Activated T-helper 1 cell treated with anti-CD3 and anti-CD28 coated beads, Interleukin-12 subunit alpha, Interleukin-12 subunit beta, Interleukin-2, Interleukin-4 antibody, amounts not matched to agents 30 ng/mL and 10 ng/mL and 1 ng/mL, durations not matched to agents 14 hours and 24 hours and 36 hours (primary cell): ENCODE measurements around the gene LRIF1. TPM values are rescaled to one million over a fixed set of nuclear protein-coding genes. Genes with fewer than 3 reads are reported as not detected.
"Not testable (repeated sequence)": the region's sequence is repeated elsewhere in the genome, so short reads cannot be mapped to it uniquely, and the experiment has no call there.

ENCODE experiments used
- DNase-seq: peaks from one replicate; pipeline ENCODE4 v3.0.0; 2021; ENCODE audit warnings: low spot score
- H3K27ac Mint-ChIP-seq: one replicate; pipeline ENCODE4 v1.8.0; 2021; ENCODE audit warnings: mild to moderate bottlenecking, mixed read lengths
- H3K27me3 Mint-ChIP-seq: one replicate; pipeline ENCODE4 v1.8.0; 2022; ENCODE audit warnings: mild to moderate bottlenecking, moderate library complexity, mixed read lengths; ENCODE audit not compliant: insufficient read depth
- H3K36me3 Mint-ChIP-seq: one replicate; pipeline ENCODE4 v1.8.0; 2021; ENCODE audit warnings: low read depth, mixed read lengths
- H3K4me1 Mint-ChIP-seq: one replicate; pipeline ENCODE4 v1.8.0; 2021; ENCODE audit warnings: low read depth, mixed read lengths
- H3K4me3 Mint-ChIP-seq: one replicate; pipeline ENCODE4 v1.8.0; 2021; ENCODE audit warnings: mild to moderate bottlenecking, moderate library complexity, mixed read lengths
- H3K9me3 Mint-ChIP-seq: one replicate; pipeline ENCODE4 v1.8.0; 2021; ENCODE audit warnings: mixed read lengths
- intact Hi-C: fragments of 100-400 bp; cut with micrococcal nuclease; formaldehyde crosslinking; loops from one replicate; pipeline ENCODE4 v1.15.1; 2024
- total RNA-seq: library from RNA; stranded (reverse); gene quantifications from 2 replicates; pipeline ENCODE4 v1.2.3, GENCODE V29; 2022

The LRIF1 gene, protein sequence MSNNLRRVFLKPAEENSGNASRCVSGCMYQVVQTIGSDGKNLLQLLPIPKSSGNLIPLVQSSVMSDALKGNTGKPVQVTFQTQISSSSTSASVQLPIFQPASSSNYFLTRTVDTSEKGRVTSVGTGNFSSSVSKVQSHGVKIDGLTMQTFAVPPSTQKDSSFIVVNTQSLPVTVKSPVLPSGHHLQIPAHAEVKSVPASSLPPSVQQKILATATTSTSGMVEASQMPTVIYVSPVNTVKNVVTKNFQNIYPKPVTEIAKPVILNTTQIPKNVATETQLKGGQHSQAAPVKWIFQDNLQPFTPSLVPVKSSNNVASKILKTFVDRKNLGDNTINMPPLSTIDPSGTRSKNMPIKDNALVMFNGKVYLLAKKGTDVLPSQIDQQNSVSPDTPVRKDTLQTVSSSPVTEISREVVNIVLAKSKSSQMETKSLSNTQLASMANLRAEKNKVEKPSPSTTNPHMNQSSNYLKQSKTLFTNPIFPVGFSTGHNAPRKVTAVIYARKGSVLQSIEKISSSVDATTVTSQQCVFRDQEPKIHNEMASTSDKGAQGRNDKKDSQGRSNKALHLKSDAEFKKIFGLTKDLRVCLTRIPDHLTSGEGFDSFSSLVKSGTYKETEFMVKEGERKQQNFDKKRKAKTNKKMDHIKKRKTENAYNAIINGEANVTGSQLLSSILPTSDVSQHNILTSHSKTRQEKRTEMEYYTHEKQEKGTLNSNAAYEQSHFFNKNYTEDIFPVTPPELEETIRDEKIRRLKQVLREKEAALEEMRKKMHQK
- total RNA-seq, result 13.8 and 14.8 TPM in 2 replicates

DNA sequence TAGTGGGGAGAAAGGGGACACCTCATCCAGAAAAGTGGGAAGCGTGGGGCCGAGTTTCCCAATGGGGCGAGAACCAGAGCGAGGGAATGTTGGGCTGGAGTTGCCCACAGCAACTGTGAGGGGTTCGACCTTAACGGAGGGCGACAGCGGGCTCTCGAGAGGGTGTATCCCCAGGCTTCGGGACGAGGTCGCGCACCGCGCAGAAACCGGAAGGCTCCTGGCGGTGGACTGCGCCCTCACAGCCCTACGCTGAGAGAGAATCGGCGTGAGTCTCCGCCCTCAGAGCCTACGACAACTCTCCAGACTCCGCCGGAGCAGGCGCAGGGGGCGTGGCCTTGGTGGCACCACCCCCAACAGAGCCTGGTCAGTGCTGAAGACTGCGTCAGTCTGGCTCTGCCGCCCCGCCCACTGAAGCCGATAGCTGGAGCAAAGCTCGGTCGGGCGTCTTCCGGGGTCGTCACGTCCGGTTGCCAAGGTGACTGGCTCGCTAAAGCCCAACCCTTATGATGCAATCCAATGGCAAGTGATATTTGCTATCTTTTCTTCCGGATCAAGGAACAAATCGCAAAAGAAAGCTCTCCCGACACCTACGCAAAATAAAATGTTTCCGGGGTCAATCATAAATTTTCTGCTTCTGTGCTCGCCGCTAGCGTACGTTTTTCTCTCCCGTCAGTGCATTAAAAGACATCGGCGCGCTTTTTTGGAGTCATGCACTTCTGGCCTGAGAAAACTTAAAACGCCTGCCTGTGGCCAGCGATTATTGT, at the start of gene LRIF1:
LRIF1 (minus strand) TSS at position 232 of the 764 bp plus-strand sequence. CDS start 234 bp downstream, outside the sequence.
- Mint-ChIP-seq H3K36me3 (peaks cover 36% of the 10 kb centered on the region), H3K27ac (peak within 1 kb of the TSS; percentile 96), H3K27me3 (peaks cover 2% of the 10 kb centered on the region), H3K4me1 (peaks cover 43% of the 10 kb centered on the region), H3K4me3 (peak within 1 kb of the TSS; percentile 90), H3K9me3 (peaks cover 41% of the 10 kb centered on the region)
- intact Hi-C loops, result loop anchor here (1.0 to 10.0 kb wide), 11 partner anchors 47 to 793 kb away; partner anchors contain the start of genes ATP5PB, DDX20, DENND2D and KCNA3
- DNase-seq, result peak; percentile 100

DNA sequence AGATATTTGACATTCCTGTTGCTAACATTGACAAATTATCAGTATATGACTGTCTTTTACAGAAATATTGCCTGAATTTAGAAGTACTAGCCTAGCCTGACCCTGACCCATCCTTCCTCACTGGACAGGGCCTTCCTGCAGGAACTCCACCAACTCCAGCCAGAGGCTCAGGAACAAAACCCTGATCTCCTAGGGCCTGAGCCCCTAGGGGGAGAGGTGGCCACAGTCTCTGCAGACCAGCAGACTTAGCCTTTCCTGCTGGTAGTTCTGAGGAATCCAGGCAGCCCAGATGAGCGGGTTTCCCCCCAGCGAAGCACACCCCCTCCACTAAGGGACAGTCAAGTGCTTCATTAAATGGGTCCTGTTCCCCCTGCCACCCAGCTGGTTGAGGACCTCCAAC, 44.3 kb upstream of the LRIF1 start:
- Mint-ChIP-seq H3K9me3 (peaks cover 34% of the 10 kb centered on the region), H3K4me3 (no peak overlapping the region), H3K4me1 (no peaks in the 10 kb centered on the region), H3K27me3 (peaks cover 10% of the 10 kb centered on the region), H3K27ac (no peak overlapping the region), H3K36me3 (no peaks in the 10 kb centered on the region)
- intact Hi-C loops, result no loop called here
- DNase-seq, result no peak

DNA sequence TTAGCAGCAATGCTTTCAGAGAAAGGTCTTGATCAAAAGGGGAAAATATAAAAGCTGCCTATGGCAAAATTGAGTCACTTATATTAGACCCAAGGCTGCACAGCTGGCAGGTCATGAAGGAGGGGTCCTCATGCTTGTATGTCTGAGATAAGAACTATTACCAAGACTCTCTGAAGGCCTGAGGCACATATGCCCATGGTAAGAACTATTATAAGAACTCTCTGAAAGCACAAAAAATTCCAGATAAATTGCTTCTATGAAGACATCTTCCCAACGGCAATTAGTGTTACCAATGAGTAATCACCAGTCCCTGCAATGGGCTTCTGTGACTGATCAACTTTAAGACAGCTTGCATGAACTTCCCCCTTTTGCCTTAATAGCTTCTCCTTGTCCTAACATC, 42.8 kb upstream of the LRIF1 start:
- H3K27ac Mint-ChIP-seq, result no peak overlapping the region
- intact Hi-C loops, result no loop called here
- no peaks in the 10 kb centered on the region for H3K36me3 Mint-ChIP-seq
- peaks cover 8% of the 10 kb centered on the region for H3K27me3 Mint-ChIP-seq
- H3K9me3 Mint-ChIP-seq, result peaks cover 33% of the 10 kb centered on the region
- no peak for DNase-seq
- H3K4me3 Mint-ChIP-seq, result no peak overlapping the region
- H3K4me1 Mint-ChIP-seq, result no peaks in the 10 kb centered on the region

DNA sequence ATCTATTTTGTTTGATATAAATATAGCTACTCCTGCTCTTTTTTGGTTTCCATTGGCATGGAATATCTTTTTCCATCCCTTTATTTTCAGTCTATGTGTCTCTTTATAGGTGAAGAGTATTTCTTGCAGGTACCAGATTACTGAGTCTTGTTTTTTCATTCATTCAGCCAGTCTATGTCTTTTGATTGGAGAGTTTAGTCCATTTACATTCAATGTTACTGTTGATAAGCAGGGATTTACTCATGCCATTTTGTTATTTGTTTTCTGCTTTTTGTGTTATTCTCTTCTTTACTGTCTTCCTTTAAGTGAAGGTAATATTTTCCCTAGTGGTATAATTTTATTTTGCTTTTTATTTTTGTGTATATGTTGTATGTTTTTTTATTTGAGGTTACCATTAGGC, 35.9 kb upstream of the LRIF1 start:
- H3K4me3 Mint-ChIP-seq, H3K27ac Mint-ChIP-seq, H3K4me1 Mint-ChIP-seq, H3K36me3 Mint-ChIP-seq, DNase-seq: not testable (repeated sequence)
- intact Hi-C loops, result loop anchor here (10.0 kb wide), 1 partner anchor 385 kb away; no protein-coding TSS in a partner anchor
- Mint-ChIP-seq H3K27me3 (peaks cover 40% of the 10 kb centered on the region), H3K9me3 (peaks cover 15% of the 10 kb centered on the region)

DNA sequence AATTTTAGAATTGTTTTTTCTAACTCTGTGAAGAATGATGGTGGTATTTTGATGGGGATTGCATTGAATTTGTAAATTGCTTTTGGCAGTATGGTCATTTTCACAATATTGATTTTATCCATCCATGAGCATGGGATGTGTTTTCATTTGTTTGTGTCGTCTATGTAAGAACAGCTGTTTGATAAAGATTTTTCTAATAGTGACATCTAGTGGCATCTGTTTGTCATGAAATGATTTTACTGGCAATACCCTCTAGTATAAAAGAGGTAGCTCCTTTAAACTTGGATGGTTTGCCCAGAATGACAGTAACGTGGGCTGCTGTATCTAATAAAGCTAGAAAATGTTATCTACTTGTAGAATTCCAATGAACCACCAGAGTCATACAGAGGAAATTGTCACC, 28.6 kb upstream of the LRIF1 start:
- peaks cover 37% of the 10 kb centered on the region for H3K27me3 Mint-ChIP-seq
- H3K9me3 Mint-ChIP-seq, H3K36me3 Mint-ChIP-seq, DNase-seq, H3K4me3 Mint-ChIP-seq, H3K27ac Mint-ChIP-seq, H3K4me1 Mint-ChIP-seq: not testable (repeated sequence)
- intact Hi-C loops, result loop anchor here (1.0 to 10.0 kb wide), 3 partner anchors 162 to 378 kb away; no protein-coding TSS in a partner anchor

DNA sequence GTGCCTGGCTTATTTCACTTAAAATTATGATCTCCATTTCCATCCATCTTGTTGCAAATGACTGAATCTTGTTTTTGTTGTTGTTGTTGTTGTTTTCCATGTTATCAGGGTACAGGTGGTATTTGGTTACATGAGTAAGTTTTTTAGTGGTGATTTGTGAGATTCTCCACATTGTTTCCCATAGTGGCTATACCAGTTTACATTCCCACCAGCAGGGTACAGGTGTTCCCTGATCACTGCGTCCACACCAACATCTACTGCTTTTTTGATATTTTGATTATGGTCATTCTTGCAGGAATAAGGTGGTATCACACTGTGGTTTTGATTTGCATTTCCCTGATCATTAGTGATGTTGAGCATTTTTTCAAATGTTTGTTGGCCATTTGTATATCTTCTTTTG, 27.6 kb upstream of the LRIF1 start:
- H3K4me3 Mint-ChIP-seq, H3K4me1 Mint-ChIP-seq, H3K27ac Mint-ChIP-seq, DNase-seq, H3K36me3 Mint-ChIP-seq, H3K9me3 Mint-ChIP-seq: not testable (repeated sequence)
- intact Hi-C loops, result loop anchor here (10.0 kb wide), 1 partner anchor 376 kb away; no protein-coding TSS in a partner anchor
- peaks cover 30% of the 10 kb centered on the region for H3K27me3 Mint-ChIP-seq

DNA sequence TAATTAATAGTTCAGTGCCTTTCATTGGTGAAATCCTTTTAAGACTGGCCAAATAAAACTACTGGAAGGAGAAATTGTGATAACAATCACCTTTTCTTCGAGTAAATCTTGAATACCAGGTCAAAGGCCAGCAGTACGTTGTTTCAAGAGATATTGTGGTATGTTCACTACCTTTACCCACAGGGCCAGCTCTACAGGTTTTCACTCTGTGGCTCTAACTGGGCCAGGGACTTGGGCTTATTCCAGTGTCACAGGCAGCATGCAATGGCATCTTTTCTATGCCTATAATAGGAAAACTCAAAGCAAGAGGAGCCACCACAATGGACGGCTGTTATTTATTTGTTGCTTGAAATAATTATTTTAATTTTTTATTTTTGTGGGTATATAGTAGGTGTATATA, 26.8 kb upstream of the LRIF1 start:
- Mint-ChIP-seq H3K36me3 (no peaks in the 10 kb centered on the region), H3K27ac (no peak overlapping the region), H3K4me3 (no peak overlapping the region), H3K27me3 (peaks cover 25% of the 10 kb centered on the region), H3K4me1 (peaks cover 5% of the 10 kb centered on the region), H3K9me3 (no peaks in the 10 kb centered on the region)
- intact Hi-C loops, result loop anchor here (10.0 kb wide), 1 partner anchor 376 kb away; no protein-coding TSS in a partner anchor
- DNase-seq, result no peak

DNA sequence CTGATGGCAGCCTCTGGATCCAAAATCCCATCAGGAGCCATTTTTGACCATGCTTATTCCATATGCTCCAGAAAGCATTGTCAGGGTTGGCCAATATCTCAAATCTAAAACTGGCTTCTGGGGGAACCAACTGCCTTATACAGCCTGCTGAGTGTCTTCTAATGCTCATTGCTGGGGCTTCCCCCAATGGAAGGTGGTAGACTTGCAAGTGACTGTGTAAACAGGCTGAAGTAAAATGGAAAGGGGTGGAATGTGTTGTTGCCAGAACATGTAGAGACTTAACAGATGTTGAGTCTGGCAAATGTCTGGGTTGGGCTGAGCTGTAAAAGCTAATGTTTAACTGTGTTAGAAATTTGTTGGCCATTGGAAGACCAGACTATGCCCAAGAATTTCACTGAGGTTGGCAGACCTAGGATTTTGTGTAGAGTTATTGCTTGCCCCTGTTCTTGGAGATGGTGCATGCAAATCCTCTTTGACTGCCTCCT, 22.7 kb upstream of the LRIF1 start:
- Mint-ChIP-seq H3K9me3 (peaks cover 8% of the 10 kb centered on the region), H3K27ac (no peak overlapping the region), H3K36me3 (no peaks in the 10 kb centered on the region), H3K4me3 (no peak overlapping the region), H3K27me3 (peaks cover 10% of the 10 kb centered on the region), H3K4me1 (peaks cover 9% of the 10 kb centered on the region)
- DNase-seq, result no peak
- intact Hi-C loops, result no loop called here

DNA sequence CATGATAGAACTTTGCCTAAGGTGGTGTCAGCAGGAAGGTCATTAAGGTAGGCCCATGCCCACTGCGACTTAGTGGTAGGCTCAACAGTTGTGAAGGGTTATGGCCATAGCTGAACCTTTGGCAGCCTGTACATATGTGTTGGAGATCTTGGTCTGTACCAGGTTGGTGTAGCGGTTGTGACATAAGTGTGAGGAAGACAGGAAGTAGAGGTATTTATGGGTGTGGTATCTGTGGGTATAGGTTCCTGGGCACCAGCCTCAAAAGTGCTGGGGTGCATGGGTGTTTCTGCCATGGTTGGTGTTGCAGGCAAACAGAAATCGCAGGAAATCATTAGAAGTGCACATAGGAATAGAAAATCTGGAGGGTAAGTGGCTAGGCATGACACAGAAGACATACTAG, 18.6 kb upstream of the LRIF1 start:
- Mint-ChIP-seq H3K4me3 (no peak overlapping the region), H3K4me1 (peaks cover 9% of the 10 kb centered on the region), H3K27me3 (peaks cover 12% of the 10 kb centered on the region), H3K9me3 (peaks cover 14% of the 10 kb centered on the region), H3K27ac (no peak overlapping the region), H3K36me3 (no peaks in the 10 kb centered on the region)
- no peak for DNase-seq
- intact Hi-C loops, result no loop called here

DNA sequence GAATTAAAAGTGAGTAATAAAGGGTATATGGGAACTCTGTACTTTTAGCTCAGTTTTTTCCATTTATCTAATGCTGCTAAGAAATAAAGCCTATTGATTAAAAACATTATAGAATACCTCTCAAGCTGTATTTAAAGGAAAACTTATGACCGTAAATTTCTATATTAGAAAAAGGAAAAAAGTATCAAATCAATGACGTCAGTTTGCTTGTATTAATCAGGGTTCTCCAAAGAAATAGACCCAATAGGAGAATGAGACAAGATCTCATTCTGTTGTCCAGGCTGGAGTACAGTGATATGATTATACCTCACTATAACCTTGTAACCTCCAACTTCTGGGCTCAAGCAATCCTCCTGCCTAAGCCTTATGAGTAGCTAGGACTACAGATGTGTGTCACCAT, 15.4 kb upstream of the LRIF1 start:
- intact Hi-C loops, result no loop called here
- Mint-ChIP-seq H3K4me3 (no peak overlapping the region), H3K27ac (no peak overlapping the region), H3K36me3 (no peaks in the 10 kb centered on the region), H3K9me3 (peaks cover 26% of the 10 kb centered on the region), H3K4me1 (peaks cover 9% of the 10 kb centered on the region), H3K27me3 (peaks cover 15% of the 10 kb centered on the region)
- no peak for DNase-seq

DNA sequence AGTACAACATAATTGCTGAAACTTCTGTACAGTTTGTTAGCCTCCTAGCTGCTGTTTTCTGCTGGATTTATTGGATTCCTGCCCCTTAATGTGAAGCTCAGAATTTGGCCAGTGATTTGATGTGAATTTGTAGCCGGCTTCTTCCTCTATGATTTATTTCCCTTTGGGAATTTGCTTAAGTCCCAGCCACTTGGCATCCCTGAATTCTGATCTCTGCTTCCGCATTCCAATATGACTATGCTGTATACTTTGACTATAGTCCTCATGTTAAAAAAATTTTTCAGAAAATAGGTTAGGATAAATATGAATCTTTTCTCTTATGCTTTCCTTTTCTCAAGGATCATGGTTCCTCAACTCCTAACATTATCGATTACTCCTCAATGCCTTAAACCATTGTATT, 12.4 kb upstream of the LRIF1 start:
- intact Hi-C loops, result no loop called here
- Mint-ChIP-seq H3K27me3 (peaks cover 39% of the 10 kb centered on the region), H3K36me3 (no peaks in the 10 kb centered on the region), H3K4me3 (no peak overlapping the region), H3K4me1 (no peaks in the 10 kb centered on the region), H3K9me3 (peaks cover 32% of the 10 kb centered on the region), H3K27ac (no peak overlapping the region)
- DNase-seq, result no peak

DNA sequence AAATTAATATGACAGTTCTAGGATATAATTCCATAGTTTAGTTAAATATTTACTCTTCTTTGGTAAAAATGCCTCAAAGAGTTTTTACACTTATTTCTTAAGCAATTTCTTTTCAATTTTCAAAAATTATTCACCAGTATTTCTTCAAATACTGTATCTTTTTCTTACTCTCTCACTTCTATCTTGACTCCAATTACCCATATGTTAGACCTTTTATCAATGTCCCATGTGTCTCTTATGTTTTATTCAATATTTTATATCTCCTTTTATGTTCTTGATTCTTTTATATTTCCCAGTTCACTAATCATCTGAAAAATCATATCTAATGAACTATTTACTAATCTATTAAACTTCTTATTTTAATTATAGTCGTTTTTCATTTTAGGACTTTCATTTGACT, 11.5 kb upstream of the LRIF1 start:
- no peak for DNase-seq
- Mint-ChIP-seq H3K9me3 (peaks cover 32% of the 10 kb centered on the region), H3K27me3 (peaks cover 41% of the 10 kb centered on the region), H3K4me1 (no peaks in the 10 kb centered on the region), H3K4me3 (no peak overlapping the region), H3K36me3 (no peaks in the 10 kb centered on the region), H3K27ac (no peak overlapping the region)
- intact Hi-C loops, result no loop called here
